GM19023 (cell line): ENCODE results near the gene MPP7.

ENCODE experiments used
- ATAC-seq: cut with Tn5 transposase; IDR thresholded peaks from one replicate; pipeline ENCODE4 v1.9.1; 2021; ENCODE audit warnings: mild to moderate bottlenecking, moderate library complexity; ENCODE audit not compliant: unreplicated experiment

Gene MPP7

GRCh38 chr10:28273343-28273742 is 29.5 kb downstream of the MPP7 start:
- no peak for ATAC-seq

- ATAC-seq: no peak
Measured at GRCh38 chr10:28269842-28270456, 32.9 kb downstream of the MPP7 start.

GRCh38 chr10:28266449-28267224 is 36.2 kb downstream of the MPP7 start:
- ATAC-seq: no peak

GRCh38 chr10:28263136-28263857 is 39.6 kb downstream of the MPP7 start:
- ATAC-seq: no peak

GRCh38 chr10:28256776-28257175 is 46.1 kb downstream of the MPP7 start:
- no peak for ATAC-seq

- ATAC-seq: no peak
Measured at GRCh38 chr10:28254290-28254985, 48.4 kb downstream of the MPP7 start.

GRCh38 chr10:28253169-28253785 is 49.6 kb downstream of the MPP7 start:
- no peak for ATAC-seq
